Transverse colon (tissue), 4 donors: Measurements from ENCODE around the gene AMY1B. TPM values are rescaled to one million over a fixed set of nuclear protein-coding genes. Genes with fewer than 3 reads are reported as not detected.
"Not testable (repeated sequence)": the region's sequence is repeated elsewhere in the genome, so short reads cannot be mapped to it uniquely, and the experiment has no call there.

Experiments
- DNase-seq: peaks from one replicate; pipeline ENCODE4 v3.0.0-alpha.2; 2019
- H3K27ac ChIP-seq, 4 donors: fragments of 200-600 bp; sonication (generic); 2 replicates each; pipeline ENCODE4 v1.5.1; 2016 to 2018; ENCODE audit warnings: inconsistent platforms in 4 of 4
- H3K27me3 ChIP-seq: fragments of 200-600 bp; sonication (generic); 2 replicates; pipeline ENCODE4 v1.5.1; 2017; ENCODE audit warnings: inconsistent platforms
- H3K36me3 ChIP-seq, 4 donors: fragments of 200-600 bp; sonication (generic); 2 replicates each; pipeline ENCODE4 v1.5.1; 2017 to 2019; ENCODE audit warnings: inconsistent platforms in 4 of 4
- H3K4me1 ChIP-seq, 4 donors: fragments of 200-600 bp; sonication (generic); 2 replicates each; pipeline ENCODE4 v1.5.1; 2017 to 2020; ENCODE audit warnings: inconsistent platforms in 4 of 4
- H3K4me3 ChIP-seq, 4 donors: fragments of 200-600 bp; sonication (generic); 1 replicate in 1 of 4; 2 replicates in 3 of 4; pipeline versions ENCODE4 v1.5.1 to v1.6.1; 2017 to 2019; ENCODE audit warnings: inconsistent platforms in 4 of 4
- H3K9me3 ChIP-seq, 2 donors: fragments of 200-600 bp; sonication (generic); 2 replicates each; pipeline ENCODE4 v1.5.1; 2017 to 2019; ENCODE audit warnings: inconsistent platforms in 2 of 2
- WGBS, 2 donors: methylation state at CpG; one replicate each; pipeline ENCODE4 v1.1.5; 2018; ENCODE audit warnings: low coverage in 1 of 2; 5-methylcytosine and 5-hydroxymethylcytosine counted together
- in situ Hi-C, 4 donors: fragments of 200-750 bp; cut with MboI; loops; one replicate each; pipeline versions ENCODE4 v1.15.0 to v1.15.1; 2017; ENCODE audit warnings: low sequenced_read_pairs in 3 of 4, low pct_ligation_motif_present in 1 of 4, low pct_unique_long_range_greater_than_20kb in 1 of 4
- intact Hi-C: fragments of 100-400 bp; cut with DNase I; formaldehyde crosslinking; loops from one replicate; pipeline ENCODE4 v1.15.1; 2023; ENCODE audit warnings: low total_unique reads
- small RNA-seq, 4 donors: library from RNA; depleted of rRNA; stranded (forward); fragments of <200 nt; gene quantifications; one replicate each; pipeline ENCODE3, GENCODE V24; 2016
- total RNA-seq, 4 donors: library from RNA; depleted of rRNA; stranded (reverse); fragments of >200 nt; gene quantifications; one replicate each; pipeline ENCODE4 v1.1.0, GENCODE V29; 2016

Gene AMY1B
- total RNA-seq, 4 donors from 2014 or later = not detected

DNA sequence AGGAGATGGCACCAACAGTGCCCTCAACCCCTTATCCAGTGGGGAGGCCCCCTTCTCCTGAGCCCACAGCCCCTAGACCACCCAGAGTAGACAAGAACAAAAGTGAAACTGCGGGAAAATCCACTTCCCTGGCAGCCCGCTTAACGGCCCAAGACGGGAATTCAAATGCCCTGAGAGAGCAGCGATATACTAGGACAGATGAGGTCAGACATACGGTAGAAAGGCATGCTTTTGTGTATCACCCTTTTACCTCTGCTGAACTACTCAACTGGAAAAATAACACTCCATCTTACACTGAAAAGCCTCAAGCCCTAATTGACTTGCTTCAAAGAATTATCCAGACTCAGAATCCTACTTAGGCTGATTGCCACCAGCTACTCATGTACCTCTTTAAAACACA lies 1.4 kb upstream of the AMY1B start:
- H3K27me3 ChIP-seq, H3K9me3 ChIP-seq, H3K4me1 ChIP-seq, H3K4me3 ChIP-seq, DNase-seq, in situ Hi-C loops, H3K36me3 ChIP-seq, intact Hi-C loops, H3K27ac ChIP-seq: not testable (repeated sequence)
- no CpG with 5 or more reads among the region's 6 CpGs for WGBS, 2 donors

GRCh38 chr1:103676335-103676734 lies 19.7 kb downstream of the AMY1B start:
- H3K4me3 ChIP-seq, DNase-seq, H3K4me1 ChIP-seq, H3K9me3 ChIP-seq, intact Hi-C loops, H3K27me3 ChIP-seq, H3K36me3 ChIP-seq, in situ Hi-C loops, H3K27ac ChIP-seq: not testable (repeated sequence)
- WGBS, 2 donors = no CpG with 5 or more reads among the region's 3 CpGs

DNA sequence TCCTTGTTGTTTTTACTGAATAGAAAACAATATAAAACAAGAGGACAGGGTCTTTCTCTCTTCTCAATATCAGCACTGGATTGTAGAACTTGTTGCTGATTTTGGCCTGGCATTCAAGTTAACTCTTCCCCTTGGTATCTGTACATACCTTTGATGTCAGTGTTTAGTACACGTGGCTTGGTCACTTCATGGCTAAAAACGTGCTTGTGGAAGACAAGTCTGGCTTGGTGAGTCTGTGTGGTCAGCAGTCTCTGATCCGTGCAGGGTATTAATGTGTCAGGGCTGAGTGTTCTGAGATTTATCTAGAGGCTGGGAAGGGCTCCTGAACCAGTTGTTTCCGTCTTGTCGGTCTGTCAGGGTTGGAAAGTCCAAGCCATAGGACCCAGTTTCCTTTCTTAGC lies 40.5 kb downstream of the AMY1B start, which contains the start of gene AMY1A:
Gene AMY1A (plus strand): TSS at position 301 of the 400 bp plus-strand sequence. CDS start 571 bp downstream, outside the sequence.
- DNase-seq, H3K27me3 ChIP-seq, H3K9me3 ChIP-seq, H3K27ac ChIP-seq, H3K36me3 ChIP-seq, H3K4me1 ChIP-seq, H3K4me3 ChIP-seq, intact Hi-C loops, in situ Hi-C loops: not testable (repeated sequence)
- WGBS, 2 donors = no CpG with 5 or more reads among the region's 5 CpGs

GRCh38 chr1:103654133-103654532 lies 41.9 kb downstream of the AMY1B start:
- no CpG with 5 or more reads among the region's 6 CpGs for WGBS, 2 donors
- intact Hi-C loops, DNase-seq, H3K36me3 ChIP-seq, in situ Hi-C loops, H3K27ac ChIP-seq, H3K4me1 ChIP-seq, H3K27me3 ChIP-seq, H3K9me3 ChIP-seq, H3K4me3 ChIP-seq: not testable (repeated sequence)

DNA sequence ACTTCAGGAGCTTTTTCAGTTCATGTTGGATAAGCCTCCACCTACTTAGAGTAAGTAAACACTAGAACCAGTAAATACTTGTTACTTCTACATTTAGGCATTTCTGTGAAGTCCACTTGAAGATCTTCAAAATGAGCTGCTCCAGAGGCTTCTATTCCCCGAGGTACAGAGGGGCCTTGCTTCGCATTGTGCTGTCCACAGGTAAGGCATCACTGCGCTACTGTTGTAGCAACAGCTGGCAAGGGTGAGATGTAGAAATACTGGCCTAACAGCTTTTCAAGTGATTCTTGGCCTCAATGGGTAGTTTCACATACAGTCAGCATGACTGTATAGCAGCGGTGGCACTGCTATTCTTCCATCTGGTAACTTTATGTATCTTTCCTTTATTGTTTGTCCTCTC lies 45.1 kb downstream of the AMY1B start:
- H3K36me3 ChIP-seq, intact Hi-C loops, H3K27me3 ChIP-seq, H3K27ac ChIP-seq, H3K9me3 ChIP-seq, DNase-seq, H3K4me3 ChIP-seq, H3K4me1 ChIP-seq, in situ Hi-C loops: not testable (repeated sequence)
- WGBS, 2 donors = no CpG with 5 or more reads among the region's 4 CpGs

DNA sequence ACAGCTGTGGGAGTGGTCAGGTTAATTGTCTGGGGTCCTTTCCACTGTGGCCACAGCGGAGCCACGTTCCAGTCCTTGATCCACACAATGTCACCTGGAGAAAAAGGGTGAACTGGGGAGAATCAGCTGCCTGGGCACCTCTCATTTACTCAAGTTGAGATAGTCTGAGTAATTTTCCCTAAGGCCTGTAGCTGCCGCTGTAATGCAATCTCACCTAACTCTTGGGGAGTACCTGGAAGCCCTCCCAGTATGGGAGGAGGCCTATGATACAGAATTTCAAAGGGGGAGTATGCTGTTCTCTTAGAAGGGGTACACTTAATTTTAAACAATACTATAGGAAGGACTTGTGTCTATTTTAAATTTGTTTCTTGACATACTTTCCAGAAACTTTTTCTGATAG lies 45.7 kb downstream of the AMY1B start:
- H3K4me1 ChIP-seq, intact Hi-C loops, in situ Hi-C loops, DNase-seq, H3K27ac ChIP-seq, H3K36me3 ChIP-seq, H3K9me3 ChIP-seq, H3K27me3 ChIP-seq, H3K4me3 ChIP-seq: not testable (repeated sequence)
- no CpG with 5 or more reads among the region's 3 CpGs for WGBS, 2 donors

DNA sequence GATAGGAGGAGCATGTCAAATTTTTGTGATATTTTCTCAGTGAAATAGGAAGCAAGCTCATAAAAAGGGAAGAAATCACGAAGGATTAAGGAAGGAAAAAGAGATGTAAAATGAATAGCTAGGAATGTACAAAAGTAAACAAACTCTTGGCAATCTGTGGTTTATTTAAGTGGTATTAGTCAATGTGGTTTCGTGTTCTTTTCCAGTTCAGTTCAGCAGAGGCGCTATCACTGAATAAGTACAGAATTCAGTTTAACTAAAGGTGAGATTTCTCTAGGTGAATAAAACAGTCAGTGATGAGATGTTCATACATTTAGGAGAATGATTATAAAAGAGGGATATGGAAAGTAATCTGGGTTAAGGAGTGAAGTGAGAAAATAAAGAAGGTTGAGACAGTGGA lies 52.1 kb downstream of the AMY1B start:
- no CpG with 5 or more reads among the region's 3 CpGs for WGBS, 2 donors
- H3K9me3 ChIP-seq, H3K27me3 ChIP-seq, H3K36me3 ChIP-seq, intact Hi-C loops, DNase-seq, H3K4me3 ChIP-seq, in situ Hi-C loops, H3K4me1 ChIP-seq, H3K27ac ChIP-seq: not testable (repeated sequence)

DNA sequence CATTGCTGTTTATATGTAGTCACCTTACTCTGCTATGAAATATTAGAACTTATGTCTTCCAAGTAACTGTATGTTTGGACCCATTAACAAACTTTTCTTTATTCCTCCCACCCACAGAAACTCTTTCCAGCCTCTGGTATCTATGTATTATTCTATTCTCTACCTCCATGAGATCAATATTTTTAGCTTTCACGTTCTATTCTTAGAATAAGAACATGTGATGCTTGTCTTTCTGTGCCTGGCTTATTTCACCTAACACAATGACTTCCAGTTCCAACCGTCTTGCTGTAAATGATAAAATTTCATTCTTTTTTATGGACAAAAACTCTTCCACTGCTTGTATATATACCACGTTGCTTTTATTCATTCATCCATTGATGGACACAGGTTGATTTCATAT lies 54.8 kb downstream of the AMY1B start:
- H3K27ac ChIP-seq, in situ Hi-C loops, H3K4me1 ChIP-seq, H3K9me3 ChIP-seq, H3K36me3 ChIP-seq, intact Hi-C loops, DNase-seq, H3K4me3 ChIP-seq, H3K27me3 ChIP-seq: not testable (repeated sequence)
- no CpG with 5 or more reads among the region's 3 CpGs for WGBS, 2 donors

Small RNA genes within 50 kb of the gene (small RNA-seq; reads per million reads assigned to genes)
- gene AC105272.1 = 0 reads per million in 4 donors

Other genes starting within 250 kb of the AMY1B start
- gene RNPC3, start 170.5 kb downstream of the AMY1B start, total RNA-seq = 100 to 1,000 TPM in 1 of 4 donors, 10 to 100 TPM in 3; 40.4 to 172 (median 70.6) TPM
- 10 to 100 TPM; 11.1 to 34.3 (median 21.1) TPM for gene AMY2B, start 124.6 kb downstream of the AMY1B start, total RNA-seq
- gene AMY2A, start 78.8 kb downstream of the AMY1B start, total RNA-seq = not detected
- gene AMY1A, start 40.5 kb downstream of the AMY1B start, total RNA-seq = not detected
- not detected for gene AMY1C, start 53.7 kb upstream of the AMY1B start, total RNA-seq